Ovary (tissue), 9 donors: Measurements from ENCODE around the gene TSPAN32. TPM values are rescaled to one million over a fixed set of nuclear protein-coding genes. Genes with fewer than 3 reads are reported as not detected.
"Not testable (repeated sequence)": the region's sequence is repeated elsewhere in the genome, so short reads cannot be mapped to it uniquely, and the experiment has no call there.

Source experiments
- DNase-seq, 5 donors: peaks; one replicate each; pipeline ENCODE4 v3.0.0-alpha.2; 2019 to 2020
- H3K27ac ChIP-seq, 2 donors: fragments of 200-600 bp; one replicate each; pipeline versions ENCODE4 v1.5.1 to v1.8.0; 2019 to 2022
- H3K27me3 ChIP-seq: fragments of 200-600 bp; one replicate; pipeline ENCODE4 v1.8.0; 2022
- H3K36me3 ChIP-seq: fragments of 200-600 bp; sonication (generic); one replicate; pipeline ENCODE4 v1.5.1; 2019
- H3K4me1 ChIP-seq: one replicate; pipeline ENCODE4 v1.8.1; 2013; ENCODE audit warnings: mild to moderate bottlenecking, moderate library complexity; ENCODE audit not compliant: insufficient read depth
- H3K4me3 ChIP-seq: fragments of 200-600 bp; sonication (generic); one replicate; pipeline ENCODE4 v1.5.1; 2017
- H3K9me3 ChIP-seq, 2 donors: fragments of 200-600 bp in 1 of 2; sonication (generic) in 1 of 2; one replicate each; pipeline versions ENCODE4 v1.5.1 to v1.8.1; 2013 to 2019; ENCODE audit warnings: mild to moderate bottlenecking in 1 of 2, moderate library complexity in 1 of 2
- EP300 ChIP-seq: sonication (generic); formaldehyde crosslinking; IDR thresholded peaks from one replicate; pipeline ENCODE4 v1.6.1; 2017; ENCODE audit warnings: antibody characterized with exemption
- POLR2A ChIP-seq: fragments of 450-650 bp; IDR thresholded peaks from one replicate; pipeline ENCODE4 v1.6.1; 2017; ENCODE audit warnings: antibody characterized with exemption, mild to moderate bottlenecking, moderate library complexity
- WGBS, 3 donors: extraction: QIAGEN DNeasy Blood & Tissue Kit in 1 of 3; methylation state at CpG; one replicate each; pipeline versions ENCODE4 v1.1.5 to v1.1.7; 2013 to 2017; 5-methylcytosine and 5-hydroxymethylcytosine counted together
- intact Hi-C, 4 donors: fragments of 100-400 bp; cut with DNase I; formaldehyde crosslinking; loops; one replicate each; pipeline versions ENCODE4 v1.11.0 to v1.15.1; 2022 to 2023
- polyA plus RNA-seq, 2 donors: library from polyadenylated mRNA; stranded (reverse); fragments of 200-250 nt in 1 of 2; fragments of 350-450 nt in 1 of 2; fragmentation: Illumina TruSeq in 1 of 2; extraction: RNeasy Lipid Tissue Mini Kit (QIAGEN cat#74804) in 1 of 2; gene quantifications; one replicate each; pipeline ENCODE4 v1.2.3, GENCODE V29; 2013 to 2014
- total RNA-seq, 7 donors: library from RNA; depleted of rRNA in 2 of 7; stranded (reverse); fragments of >200 nt in 2 of 7; fragmentation: NEBNext Ultra II Directional in 3 of 7; extraction: Animal tissue kit (Norgen Biotek cat#: 25700) in 3 of 7; gene quantifications; one replicate each; pipeline versions ENCODE4 v1.1.0 to v1.2.4, GENCODE V29; 2016 to 2023
- TF ChIP-seq, protein P1 (sequence below), 3 donors: fragments of 450-650 bp in 2 of 3; fragments of 200-600 bp in 1 of 3; IDR thresholded peaks; one replicate each; pipeline versions ENCODE4 v1.5.1 to v1.8.0; 2016 to 2022; ENCODE audit warnings: antibody characterized with exemption in 3 of 3, mild to moderate bottlenecking in 1 of 3
- donor health status: DM: no; HTN: no; CAD: no; lungs with moderate emphysema.
- donor health status: DM: no; HTN: no; CAD: no.
- donor health status: Bipolar disorder and iron deficiency.
- donor health status: DM: yes; HTN: yes; CAD: no.
- donor health status: DM: no; HTN: no; CAD: no.
- donor health status: DM: yes; HTN: yes; CAD: no.

TSPAN32 gene
- total and polyA plus RNA-seq, 9 donors = 0.63 to 3.9 (median 1.3) TPM; not detected in 2

DNA sequence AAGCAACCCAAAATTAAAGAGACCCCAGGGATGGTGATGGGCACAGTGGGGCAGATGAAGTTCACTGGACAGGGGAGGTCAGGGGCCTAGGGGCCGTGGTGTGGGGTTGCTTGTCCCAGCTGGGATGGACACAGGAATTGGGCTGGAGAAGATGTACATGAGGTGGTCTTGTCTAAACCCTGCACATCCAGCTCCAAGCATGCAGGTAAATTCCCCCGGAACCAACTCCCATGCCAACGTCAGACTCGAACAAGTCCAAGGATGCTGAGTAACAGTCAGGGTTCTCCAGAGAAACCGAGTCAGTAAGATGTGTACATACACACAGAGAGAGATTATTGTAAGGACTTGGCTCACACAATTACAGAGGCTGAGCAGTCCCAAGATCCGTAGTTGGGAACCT, 28.9 kb downstream of the TSPAN32 start:
- no peaks in the 10 kb centered on the region for H3K36me3 ChIP-seq
- no peaks in the 10 kb centered on the region for H3K4me1 ChIP-seq
- WGBS, 3 donors = 85 to 91% (median 89%) methylated on average over 6 of the region's 6 CpGs
- no peak overlapping the region for H3K4me3 ChIP-seq
- H3K9me3 ChIP-seq = no peaks in the 10 kb centered on the region
- DNase-seq = no peak
- TF ChIP-seq POLR2A (no peak), EP300 (no peak)
- TF ChIP-seq, protein P1, sequence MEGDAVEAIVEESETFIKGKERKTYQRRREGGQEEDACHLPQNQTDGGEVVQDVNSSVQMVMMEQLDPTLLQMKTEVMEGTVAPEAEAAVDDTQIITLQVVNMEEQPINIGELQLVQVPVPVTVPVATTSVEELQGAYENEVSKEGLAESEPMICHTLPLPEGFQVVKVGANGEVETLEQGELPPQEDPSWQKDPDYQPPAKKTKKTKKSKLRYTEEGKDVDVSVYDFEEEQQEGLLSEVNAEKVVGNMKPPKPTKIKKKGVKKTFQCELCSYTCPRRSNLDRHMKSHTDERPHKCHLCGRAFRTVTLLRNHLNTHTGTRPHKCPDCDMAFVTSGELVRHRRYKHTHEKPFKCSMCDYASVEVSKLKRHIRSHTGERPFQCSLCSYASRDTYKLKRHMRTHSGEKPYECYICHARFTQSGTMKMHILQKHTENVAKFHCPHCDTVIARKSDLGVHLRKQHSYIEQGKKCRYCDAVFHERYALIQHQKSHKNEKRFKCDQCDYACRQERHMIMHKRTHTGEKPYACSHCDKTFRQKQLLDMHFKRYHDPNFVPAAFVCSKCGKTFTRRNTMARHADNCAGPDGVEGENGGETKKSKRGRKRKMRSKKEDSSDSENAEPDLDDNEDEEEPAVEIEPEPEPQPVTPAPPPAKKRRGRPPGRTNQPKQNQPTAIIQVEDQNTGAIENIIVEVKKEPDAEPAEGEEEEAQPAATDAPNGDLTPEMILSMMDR (IDR thresholded peaks at IDR 0.05) = no peak
- no peaks in the 10 kb centered on the region for H3K27me3 ChIP-seq
- intact Hi-C loops = no loop called here
- H3K27ac ChIP-seq = no peak overlapping the region

DNA sequence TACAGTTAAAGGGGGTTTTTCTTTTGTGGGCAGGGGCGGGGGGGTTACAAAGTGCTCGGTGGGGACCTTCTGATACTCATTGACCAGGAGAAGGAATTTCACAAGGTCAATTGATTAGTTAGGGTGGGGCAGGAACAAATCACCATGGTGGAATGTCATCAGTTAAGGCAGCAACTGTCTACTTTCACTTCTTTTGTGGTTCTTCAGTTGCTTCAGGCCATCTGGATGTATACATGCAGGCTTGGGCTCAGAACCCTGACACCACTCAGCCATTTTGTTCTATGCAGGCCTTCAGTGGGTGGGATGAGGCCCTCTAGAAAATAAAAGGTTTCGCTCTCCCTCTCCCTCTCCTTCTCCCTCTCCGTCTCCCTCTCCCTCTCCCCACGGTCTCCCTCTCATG, 29.6 kb downstream of the TSPAN32 start:
- no peak for DNase-seq
- 74 to 97% (median 96%) methylated on average over 5 of the region's 5 CpGs for WGBS, 3 donors
- Histone ChIP-seq H3K9me3 (no peaks in the 10 kb centered on the region), H3K4me1 (no peaks in the 10 kb centered on the region), H3K27me3 (no peaks in the 10 kb centered on the region), H3K4me3 (no peak overlapping the region), H3K36me3 (no peaks in the 10 kb centered on the region), H3K27ac (no peak overlapping the region)
- TF ChIP-seq, protein P1 (IDR thresholded peaks at IDR 0.05) = no peak
- TF ChIP-seq POLR2A = no peak
- TF ChIP-seq EP300 = no peak
- intact Hi-C loops = no loop called here

DNA sequence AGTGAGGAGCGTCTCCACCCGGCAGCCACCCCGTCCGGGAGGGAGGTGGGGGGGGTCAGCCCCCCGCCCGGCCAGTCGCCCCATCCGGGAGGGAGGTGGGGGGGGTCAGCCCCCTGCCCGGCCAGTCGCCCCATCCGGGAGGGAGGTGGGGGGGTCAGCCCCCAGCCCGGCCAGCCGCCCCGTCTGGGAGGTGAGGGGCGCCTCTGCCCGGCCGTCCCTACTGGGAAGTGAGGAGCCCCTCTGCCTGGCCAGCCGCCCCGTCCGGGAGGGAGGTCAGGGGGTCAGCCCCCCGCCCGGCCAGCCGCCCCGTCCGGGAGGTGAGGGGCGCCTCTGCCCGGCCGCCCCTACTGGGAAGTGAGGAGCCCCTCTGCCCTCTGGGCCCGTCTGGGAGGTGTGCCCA, 30.8 kb downstream of the TSPAN32 start:
- intact Hi-C loops, H3K4me3 ChIP-seq, H3K9me3 ChIP-seq, H3K36me3 ChIP-seq, DNase-seq, H3K27me3 ChIP-seq, H3K4me1 ChIP-seq, H3K27ac ChIP-seq: not testable (repeated sequence)
- WGBS, 3 donors = 86 to 92% (median 89%) methylated on average over 11 to 25 of the region's 29 CpGs

DNA sequence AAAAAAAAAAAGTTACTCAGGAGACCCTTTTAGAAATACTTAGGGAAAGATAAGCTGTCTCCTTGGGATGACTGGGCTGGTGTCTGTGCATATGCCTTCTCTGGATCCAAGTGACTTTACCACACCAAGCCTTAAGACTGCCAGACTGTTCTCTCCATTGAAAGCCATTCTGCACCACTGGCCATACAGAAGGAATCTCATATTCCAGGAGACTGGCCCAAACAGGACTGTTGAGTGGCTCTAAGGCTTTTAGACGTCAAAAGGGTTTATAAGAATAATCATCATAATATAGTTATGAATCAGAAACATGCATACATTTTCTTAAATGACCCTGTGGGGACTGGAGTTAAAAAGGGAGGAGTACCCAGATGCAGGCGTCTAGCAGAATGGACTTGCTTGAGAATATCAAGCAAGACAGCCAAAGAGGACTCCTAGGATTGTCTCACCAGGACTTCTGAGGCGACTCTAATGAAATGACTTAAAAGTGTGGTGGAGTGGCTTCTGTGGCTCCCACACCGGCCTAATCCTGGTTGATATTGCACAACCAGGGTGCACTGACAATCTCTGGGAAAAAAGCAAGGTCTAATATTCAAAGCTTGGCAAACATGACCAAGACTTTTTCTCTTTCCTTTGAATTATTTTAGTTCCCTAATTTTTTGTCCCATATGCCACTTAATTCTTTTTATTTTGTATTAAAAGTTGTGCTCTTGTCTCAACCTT, 31.8 kb downstream of the TSPAN32 start:
- H3K27ac ChIP-seq, H3K4me3 ChIP-seq, H3K9me3 ChIP-seq, intact Hi-C loops, H3K36me3 ChIP-seq, H3K27me3 ChIP-seq, DNase-seq, H3K4me1 ChIP-seq: not testable (repeated sequence)
- 60 to 88% (median 83%) methylated on average over 1 to 2 of the region's 4 CpGs for WGBS, 3 donors

DNA sequence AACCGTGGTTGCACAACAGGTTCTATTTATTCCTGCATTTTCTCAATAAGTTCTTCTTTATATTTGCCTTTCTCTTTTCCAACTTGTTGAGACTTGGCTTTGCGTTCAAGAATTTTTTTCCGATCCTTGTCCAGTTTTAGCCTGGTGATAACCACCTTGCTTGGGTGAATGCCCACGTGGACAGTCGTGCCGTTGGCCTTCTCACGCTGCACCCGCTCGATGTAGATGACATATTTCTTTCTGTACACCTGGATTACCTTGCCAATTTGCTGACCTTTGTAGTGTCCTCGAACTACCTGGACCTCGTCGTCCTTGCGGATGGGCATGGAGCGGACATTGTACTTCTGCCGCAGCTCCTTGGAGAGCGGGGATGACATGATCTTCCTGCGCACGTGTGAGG, 33.5 kb downstream of the TSPAN32 start:
- H3K27ac ChIP-seq, intact Hi-C loops, H3K4me1 ChIP-seq, H3K36me3 ChIP-seq, H3K27me3 ChIP-seq, H3K4me3 ChIP-seq, H3K9me3 ChIP-seq, DNase-seq: not testable (repeated sequence)
- 91 to 97% (median 94%) methylated on average over 18 of the region's 18 CpGs for WGBS, 3 donors

DNA sequence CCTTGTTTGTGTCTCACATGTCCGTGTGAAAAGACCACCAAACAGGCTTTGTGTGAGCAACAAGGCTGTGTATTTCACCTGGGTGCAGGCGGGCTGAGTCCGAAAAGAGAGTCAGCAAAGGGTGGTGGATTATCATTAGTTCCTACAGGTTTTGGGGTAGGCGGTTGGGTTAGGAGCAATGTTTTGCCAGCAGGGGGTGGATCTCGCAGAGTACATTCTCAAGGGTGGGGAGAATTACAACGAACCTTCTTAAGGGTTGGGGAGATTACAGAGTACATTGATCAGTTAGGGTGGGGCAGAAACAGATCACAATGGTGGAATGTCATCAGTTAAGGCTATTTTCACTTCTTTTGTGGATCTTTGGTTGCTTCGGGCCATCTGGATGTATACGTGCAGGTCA, 36.9 kb downstream of the TSPAN32 start:
- WGBS, 3 donors = 82 to 86% (median 82%) methylated on average over 8 of the region's 8 CpGs
- DNase-seq, H3K4me3 ChIP-seq, intact Hi-C loops, H3K27me3 ChIP-seq, H3K27ac ChIP-seq, H3K4me1 ChIP-seq, H3K9me3 ChIP-seq, H3K36me3 ChIP-seq: not testable (repeated sequence)
